GM21381 (cell line): Measurements from ENCODE around the gene KAZN.

ENCODE experiments used
- ATAC-seq: cut with Tn5 transposase; IDR thresholded peaks from one replicate; pipeline ENCODE4 v1.9.1; 2021; ENCODE audit warnings: mild to moderate bottlenecking, moderate library complexity; ENCODE audit not compliant: unreplicated experiment

Gene KAZN

DNA sequence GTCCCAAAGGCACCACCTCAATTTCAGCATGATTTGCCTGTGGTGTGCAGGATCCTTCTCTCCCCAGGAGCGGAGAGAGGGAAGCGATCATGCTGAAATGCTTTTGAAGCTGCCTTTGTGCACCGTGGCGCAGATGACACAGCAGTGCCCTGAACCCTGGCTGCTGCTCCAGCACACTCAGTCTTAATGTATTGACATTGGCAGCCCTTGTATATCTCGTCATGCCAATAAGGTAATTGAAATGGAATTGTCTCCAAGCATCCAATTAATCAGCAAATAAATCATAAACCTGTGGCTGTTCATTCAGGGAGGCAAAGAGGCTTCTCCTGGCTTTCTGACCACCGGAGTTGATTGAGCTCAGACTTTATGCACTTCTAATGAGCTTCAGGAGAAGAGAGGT is 139.8 kb downstream of the KAZN start:
- no peak for ATAC-seq

DNA sequence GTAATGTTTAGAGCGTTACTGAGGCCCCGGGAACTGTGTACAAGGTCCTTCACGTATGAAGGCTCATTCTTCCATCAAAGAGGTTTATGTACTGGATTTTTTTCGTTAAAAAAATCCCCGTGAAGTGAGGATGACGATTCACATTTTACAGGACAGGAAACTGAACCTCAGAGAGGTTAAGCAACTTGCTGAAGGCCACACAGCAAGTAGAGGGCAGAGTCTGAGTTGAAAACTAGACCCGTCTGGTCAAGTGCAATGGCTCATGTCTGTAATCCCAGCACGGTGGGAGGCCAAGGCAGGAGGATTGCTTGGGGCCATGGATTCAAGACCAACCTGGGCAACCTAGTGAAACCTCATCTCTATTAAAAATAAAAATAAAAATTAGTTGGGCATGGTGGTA is 140.2 kb downstream of the KAZN start:
- ATAC-seq = no peak

DNA sequence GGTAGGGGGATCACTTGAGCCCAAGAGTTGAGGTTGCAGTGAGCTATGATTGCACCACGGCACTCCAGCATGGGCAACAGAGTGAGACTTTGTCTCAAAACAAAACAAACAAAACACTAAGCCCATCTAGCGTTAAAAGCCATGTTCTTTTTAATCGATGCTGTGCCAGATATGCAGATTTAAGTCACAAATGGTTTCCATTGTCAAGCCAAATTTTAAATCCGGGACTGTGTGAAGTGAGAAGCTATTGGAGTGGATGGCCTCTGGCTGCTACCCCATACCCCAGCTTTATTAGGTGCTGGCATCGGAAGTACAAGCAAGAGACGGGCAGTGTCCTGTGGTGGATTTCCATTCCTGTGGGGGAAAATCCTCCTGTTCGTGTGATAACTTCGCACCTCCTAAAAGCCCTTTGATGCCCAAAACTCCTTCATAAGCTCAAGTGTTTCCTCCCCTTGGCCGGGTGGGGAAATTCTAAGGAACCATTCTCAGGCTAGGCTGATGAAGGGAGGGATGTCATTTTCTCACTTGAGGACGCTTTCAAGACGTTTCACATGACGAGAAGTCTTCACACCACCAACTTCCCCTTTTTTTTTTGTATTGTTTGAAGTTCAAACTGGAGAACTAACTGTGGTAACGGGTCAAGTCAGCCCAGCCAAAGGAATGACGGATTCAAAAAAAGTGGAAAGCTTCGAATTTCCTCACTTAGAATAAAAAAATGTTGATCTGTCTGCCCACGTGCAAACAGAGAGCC is 140.8 kb downstream of the KAZN start:
- ATAC-seq = no peak

DNA sequence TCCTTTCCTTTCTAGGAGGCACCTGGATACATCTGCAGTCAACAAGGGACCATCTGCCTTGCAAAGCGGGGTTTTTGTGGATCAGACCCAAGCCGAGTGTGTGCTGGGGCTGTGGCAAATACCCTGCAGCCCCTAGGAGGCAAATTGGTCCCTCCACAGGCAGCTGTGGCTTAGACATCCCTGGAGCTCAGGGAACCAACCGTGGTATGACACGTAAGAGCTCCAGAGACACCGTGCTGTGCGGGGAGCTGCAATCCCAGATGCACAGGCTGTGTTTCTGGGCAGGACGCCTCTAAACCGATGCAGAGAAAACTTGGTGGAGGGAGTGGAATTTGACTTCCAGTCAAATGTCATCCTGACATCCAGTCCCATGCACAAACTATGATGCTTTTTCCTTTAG is 141.5 kb downstream of the KAZN start:
- ATAC-seq = no peak

DNA sequence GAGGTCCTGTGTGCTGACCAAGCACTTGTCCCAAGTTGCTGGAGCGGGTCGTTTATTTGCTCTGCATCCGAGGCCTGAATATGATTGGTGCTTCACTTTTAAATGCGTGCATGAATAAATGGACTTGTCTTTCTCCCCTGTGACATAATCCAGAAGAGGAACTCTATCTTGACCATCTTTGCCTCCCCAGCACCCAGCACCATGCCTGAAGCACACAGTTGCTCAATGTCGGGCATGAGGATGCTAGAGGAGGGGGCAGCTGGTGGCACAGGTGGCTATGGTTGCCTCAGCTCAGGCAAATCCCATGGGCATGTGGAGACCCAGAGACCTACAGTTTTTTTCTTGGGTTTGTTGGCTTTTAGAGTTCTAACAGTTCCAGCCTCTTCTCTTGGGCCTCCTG is 142.6 kb downstream of the KAZN start:
- no peak for ATAC-seq

DNA sequence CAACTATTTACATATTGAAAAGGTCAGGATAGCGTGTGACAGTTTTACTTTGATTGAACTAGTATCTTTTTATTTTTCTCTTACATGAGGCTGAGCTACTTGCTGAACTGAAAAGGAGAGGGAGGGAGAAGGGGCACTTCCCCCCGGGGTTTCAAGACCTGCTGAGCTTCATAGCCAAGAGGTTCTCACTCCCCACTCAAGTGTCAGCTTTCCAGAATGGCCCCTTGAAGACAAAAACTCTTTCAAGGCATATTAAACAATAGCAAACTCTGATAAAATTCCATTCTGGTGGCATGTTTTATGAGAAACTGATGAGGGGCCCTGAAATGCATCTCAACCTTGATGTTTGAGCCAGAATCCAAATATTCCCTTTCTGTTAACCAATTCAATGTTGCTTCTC is 143.0 kb downstream of the KAZN start:
- no peak for ATAC-seq

DNA sequence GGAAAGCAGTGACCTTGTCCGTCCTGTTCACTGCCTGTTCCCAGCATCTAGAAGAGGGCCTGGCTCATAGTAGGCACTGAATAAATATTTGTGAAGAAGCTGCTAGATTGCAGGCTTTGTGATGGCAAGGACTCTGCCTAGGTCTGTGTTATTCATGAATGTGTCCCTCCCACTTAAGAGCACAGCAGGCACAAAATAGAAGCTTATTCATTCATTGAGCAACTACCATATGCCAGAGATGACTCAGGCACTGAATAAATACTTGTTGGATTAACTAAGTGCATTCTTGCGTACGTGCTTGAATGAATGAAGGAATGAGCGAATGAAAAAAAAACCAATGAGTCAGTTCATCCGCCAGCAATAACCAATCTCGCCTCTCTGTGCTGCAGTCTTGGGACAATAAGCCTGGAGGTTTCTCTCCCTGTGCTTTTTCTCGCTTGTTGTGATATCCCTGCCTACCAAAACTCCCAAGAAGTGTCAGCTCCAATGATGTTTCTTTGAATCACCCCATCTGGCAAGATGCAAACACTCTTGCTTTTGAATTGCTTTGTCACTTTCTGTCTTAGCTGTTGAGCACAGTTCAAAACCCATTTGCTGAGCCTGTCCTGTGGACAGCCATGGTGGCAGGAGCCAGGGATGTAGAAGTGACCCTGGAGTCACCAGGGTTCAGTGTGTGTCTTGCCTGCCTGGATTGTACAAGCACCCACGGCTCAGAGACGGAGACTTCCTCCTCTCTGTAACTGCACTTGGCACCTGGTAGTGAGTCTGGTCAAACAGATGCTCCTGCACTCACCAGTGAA is 143.9 kb downstream of the KAZN start:
- no peak for ATAC-seq

DNA sequence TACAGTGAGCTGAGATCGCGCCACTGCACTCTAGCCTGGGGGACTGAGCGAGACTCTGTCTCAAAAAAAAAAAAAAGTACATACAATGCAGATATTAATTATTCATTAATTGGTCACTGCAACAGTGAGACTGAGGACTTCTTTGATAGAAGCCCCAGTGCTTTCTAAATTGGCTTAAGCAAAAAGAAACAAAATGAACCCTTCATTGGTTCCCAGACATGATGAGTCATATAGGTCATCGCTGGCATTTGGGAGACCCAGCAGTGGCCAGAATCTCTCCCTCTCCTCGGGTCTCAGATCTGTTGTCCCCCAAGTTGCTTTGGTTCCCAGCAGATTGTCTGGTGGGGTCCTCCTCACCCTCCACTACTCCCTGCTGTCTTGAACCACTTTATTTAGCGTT is 144.9 kb downstream of the KAZN start:
- ATAC-seq = no peak

DNA sequence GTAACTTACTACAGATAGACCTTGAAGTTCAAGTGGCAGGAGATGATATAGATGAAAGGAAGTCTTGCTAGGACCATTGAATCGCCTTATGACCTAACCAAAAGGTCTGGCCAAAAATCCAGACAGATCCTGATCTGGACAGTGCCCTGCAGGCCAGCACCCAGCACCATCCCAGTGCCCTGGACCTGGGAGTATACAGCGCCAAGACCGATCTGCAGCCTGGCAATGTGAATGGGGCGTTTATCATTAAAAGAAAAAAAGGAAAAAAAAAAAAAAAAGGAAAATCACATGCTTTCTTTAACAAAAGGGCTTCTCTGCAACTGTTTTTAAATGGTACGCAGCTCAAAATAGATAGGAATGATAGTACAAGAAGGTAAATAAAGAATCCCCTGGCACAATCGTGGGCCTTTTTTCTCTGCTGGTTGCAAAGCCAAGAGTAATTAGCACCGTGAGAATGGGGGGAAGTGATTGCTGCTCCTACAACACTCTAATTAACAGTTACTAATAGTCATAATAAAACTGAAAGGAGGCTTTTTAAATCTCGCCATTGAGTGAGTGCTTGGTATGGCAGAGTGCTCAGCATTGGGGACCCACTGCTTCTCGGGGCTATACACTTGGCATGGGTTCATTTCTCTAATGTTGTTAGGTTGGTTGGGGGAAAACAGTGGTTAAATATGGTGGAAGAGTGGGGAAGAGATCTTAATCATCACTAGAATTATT is 146.7 kb downstream of the KAZN start:
- no peak for ATAC-seq

DNA sequence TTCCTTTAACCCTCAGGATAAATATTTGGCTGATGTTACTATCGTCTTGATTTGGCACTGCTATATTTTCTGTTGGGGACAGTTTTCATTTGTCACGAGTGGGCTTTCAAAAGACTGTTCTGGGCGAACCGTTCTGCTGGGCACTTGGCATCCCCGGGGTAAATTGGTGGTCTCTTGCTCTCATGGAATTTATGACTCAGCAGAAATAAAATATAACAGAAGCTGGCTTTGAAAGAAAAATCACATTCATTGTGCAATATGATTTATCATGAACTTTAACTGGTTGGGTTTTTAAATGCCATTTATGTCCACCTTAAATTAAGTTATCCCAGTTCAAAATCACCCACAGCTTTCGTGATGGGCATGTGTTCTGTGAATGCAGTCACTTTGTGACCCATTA is 147.3 kb downstream of the KAZN start:
- no peak for ATAC-seq

DNA sequence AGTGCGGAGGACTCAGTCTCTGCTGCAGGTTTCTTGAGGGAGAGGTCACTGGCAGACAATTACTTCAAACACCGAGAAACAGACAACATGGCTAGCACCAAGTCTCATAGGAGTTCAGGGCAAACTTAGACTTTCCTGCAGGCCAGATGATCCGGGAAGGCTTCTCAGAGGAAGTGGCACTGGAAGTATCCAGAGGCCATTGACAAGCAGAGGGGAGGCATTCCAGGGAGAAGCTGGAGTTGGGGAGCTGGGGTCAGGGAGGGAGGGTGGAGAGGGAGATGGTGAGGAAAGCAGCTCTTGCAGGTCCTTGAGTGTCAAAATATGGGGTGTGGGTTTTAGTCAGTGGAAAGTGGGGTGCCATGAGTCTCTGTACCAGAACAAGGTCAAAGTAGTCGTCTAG is 147.9 kb downstream of the KAZN start:
- no peak for ATAC-seq

DNA sequence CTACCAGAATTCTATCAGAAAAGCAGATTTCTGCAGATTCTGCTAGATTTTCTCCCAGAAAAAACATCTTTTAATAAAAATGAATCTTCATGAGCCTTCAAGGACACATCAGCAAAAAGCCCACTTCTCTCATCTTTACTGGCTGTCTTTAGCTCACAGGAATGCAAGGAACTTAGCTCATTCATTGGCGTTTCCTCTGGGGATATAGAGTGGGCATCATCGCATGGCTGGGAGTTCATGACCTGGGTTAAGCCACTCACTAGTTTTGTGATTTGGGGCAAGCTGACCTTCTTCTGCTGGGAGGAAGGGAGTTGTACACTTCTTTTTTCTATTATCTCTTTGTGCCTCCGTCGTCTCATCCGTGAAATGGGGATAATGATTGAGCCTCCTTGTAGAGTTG is 149.7 kb downstream of the KAZN start:
- ATAC-seq = no peak

DNA sequence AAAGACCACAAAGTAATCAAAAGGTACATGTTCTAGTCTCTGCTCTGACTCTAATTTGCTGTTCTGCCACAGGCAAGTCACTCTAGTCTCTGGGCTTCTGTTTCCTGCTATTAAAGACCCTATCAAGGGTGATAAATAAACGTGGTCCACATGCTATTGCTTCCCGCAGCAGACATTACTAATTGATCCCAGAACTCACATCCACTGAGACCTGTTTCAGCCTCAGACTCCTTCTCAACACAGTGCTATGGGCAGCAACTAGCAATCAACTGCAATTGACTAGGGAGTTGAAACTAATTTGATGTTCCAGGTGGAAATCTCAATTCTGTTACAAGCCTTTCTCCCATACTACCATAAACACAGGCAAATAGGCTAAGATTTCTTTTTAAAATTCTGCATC is 150.5 kb downstream of the KAZN start:
- no peak for ATAC-seq

DNA sequence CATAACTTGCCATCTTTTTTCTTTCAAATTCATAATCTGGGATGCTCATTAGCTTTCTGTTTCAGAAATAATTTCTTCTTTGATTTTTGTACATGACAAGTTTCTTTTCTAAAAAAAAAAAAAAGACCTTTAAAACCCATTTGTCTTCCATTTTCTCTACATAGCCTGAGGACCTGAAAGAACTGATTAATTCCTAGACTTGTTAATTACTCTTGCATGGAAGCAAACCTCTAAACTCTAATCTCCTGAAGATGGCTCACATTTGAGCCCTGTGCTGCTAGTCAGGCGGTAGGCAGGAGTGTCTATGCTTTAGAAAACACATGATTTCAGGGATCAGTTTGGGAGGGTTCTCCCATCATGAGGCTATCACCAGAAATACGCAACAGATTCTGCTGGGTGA is 152.0 kb downstream of the KAZN start:
- ATAC-seq = no peak

DNA sequence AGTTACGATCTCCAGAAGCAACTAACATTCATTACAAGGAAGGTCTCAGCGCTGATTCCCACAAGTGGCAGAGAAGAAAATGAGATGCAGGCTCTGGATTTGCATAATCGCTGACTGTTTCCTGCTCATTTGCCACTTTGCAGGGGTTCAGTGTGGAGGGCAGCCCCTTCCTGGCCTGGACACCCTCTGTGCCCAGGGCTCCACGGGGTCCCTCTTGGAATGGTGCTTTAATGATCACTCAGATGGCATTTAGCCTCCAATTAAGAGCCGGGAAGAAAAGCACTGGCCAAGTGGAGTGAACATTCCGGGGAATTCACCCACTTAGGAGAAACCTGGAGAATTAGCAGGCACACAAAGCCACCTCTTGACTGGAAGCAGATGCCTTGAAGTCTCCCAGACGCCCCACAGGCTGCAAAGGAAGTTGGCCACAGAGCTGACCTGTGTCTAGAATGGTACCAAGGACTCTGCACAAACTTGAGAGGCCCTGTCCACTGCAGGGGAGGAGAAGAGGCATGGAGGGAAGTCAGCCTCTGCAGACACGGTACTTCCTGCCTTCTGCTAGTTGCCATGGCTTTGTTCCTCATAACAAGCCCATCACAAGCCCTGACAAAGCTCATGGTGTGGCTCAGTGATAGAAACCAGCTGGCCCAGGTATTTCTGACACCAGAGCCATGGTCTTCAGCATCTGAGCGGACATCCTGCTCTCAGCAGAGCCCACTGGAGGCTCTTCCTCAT is 157.2 kb downstream of the KAZN start:
- no peak for ATAC-seq

DNA sequence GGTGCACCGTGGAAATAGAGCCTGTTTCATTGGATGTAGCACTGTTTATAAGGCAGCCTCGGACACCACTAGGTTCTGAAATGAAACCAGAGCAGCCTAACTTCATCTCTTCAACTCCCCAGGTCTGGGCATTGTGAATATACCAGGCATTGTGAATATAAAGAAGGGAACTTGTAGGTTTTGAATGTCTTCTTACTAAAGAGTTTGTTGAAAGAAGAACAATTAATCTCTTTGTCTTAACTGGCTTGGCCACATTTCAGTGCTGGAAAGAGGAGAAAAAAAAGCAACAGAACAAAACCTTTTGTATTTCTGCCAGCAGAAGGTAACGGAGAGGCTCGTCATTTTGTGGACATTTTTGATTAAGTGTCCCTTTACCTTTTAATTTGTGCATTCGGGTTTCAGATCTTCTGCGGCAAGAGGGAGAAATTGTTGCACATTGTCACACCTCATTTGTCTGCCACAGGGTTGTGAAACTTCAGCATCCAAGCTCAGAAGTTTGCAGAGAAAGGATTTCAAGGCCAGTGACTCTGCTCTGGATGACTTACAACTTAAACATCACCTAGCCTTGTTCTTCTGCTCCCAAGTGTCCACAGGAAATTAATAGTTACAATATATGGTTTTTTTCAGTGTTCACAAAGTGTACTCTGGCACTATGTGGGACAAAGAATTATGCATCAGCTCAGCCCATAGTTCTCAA is 158.3 kb downstream of the KAZN start:
- ATAC-seq = no peak

DNA sequence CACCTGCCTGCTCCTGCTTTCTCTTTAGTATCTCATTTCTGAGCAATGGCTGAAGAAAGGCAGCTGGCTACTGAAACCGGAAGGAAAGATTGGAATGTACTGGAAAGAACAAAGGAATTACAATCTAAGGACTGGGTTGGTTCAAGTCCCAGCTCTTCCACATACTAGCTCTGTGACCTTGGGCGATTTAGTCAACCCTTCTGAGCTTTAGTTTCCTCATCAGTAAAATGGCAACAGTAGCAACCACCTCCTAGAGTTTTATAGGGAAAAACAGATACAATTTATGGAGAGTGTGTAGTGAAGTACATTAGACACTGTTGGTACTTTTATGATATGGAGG is 158.8 kb downstream of the KAZN start:
- ATAC-seq = no peak

DNA sequence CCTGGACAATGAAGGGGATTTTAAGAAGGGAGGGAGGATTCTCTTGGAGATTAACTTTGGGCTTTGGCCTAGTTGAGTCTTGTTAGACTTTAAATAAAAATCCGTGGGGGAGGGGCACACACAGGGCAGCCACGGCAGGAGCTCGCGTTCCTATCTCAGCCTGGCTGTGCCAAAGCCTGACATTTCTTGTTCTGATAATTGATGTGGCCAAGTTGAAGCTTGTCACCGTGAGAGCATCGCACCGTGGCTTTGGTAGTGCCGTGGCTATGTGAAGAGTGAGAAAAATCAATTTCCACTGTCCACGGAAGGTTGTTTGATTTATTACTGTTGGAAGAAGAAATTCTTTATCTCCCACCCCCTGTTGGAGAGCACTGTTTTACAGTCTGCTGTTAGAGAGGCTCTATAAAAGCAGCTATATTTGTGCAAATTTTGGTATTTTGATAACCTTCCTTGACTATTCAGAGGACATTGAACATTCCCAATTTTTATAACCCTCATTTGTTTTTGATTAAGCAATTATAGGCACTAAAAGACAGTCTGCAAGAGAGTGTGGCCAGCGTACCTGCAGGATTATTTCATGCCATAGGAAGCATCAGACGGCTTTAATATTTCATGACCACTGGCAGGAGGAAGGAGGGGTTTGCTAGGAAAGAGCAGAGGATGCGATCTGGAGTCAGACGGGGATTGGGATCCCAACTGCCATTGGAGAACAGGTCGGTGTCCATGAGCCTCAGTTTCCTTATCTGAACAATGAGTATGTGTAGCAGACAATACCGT is 160.7 kb downstream of the KAZN start:
- ATAC-seq = no peak

DNA sequence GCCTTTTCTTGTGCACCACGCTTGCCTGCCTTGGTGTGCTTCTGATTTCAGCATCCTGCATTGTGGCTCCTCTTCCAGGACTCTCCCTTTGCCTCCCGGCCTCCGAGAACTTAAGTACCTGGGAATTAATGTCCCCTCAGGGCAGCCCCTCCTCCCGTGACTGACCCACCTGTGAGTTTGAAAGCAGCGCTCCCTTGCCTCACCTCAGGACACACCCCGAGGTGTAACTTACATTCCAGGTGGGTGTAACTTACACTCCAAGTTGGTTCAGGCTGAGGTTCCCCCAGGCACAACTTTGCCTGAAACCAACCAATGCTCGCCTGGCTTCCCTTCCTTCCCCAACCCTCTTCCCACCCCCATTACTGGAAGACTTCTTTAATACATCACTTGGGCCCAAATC is 161.4 kb downstream of the KAZN start:
- ATAC-seq = no peak

DNA sequence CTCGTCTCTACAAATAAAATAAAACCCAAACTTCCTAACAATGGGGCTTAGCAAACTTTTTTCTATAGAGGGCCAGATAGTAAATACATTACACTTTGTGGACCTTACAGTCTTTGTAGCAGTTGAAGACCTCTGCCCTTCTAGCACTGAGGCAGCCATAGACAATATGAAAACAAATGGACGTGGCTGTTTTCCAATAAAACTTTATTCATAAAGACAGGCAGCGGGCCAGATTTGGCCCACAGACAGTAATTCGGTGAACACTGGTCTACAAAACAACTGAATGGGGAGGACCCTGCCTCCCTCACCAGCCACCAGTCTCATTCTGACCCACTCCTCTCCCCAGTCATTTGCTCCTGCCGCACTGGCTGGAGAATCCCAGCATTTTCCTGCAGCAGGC is 162.3 kb downstream of the KAZN start:
- ATAC-seq = no peak
